ENCODE results near the gene PDE9A. TPM values are rescaled to one million over a fixed set of nuclear protein-coding genes. Genes with fewer than 3 reads are reported as not detected.

PDE9A gene
- polyA plus RNA-seq, 1 donor: 7.8 TPM

- no peak for DNase-seq (ENCODE audit: low read depth)
Measured at GRCh38 chr21:42735944-42736343, 82.5 kb downstream of the PDE9A start.

- DNase-seq (ENCODE audit: low read depth): no peak
Measured at GRCh38 chr21:42736646-42737350, 83.4 kb downstream of the PDE9A start.

- no peak for DNase-seq (ENCODE audit: low read depth)
Measured at GRCh38 chr21:42737951-42738590, 84.7 kb downstream of the PDE9A start.

GRCh38 chr21:42739061-42739931 is 85.9 kb downstream of the PDE9A start:
- no peak for DNase-seq (ENCODE audit: low read depth)

DNA sequence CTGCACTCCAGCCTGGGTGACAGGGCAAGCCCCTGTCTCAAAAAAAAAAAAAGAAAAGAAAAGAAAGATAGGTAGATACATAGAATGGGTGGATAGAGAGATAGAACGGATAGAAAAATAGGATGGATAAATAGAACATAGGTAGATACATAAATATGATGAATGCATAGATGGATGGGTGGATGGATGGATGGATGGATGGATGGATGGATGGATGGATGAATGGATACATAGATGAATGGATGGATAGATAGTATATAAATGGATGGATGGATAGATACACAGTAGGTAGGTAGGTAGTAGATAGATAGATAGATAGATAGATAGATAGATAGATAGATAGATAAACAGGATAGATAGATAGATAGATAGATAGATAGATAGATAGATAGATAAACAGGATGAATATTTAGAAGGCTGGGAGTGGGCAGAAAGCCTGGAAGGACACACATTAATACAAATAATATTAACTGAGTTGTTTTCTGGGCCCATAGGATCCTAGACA is 87.0 kb downstream of the PDE9A start:
- DNase-seq (ENCODE audit: low read depth): no peak

GRCh38 chr21:42741066-42741465 is 87.6 kb downstream of the PDE9A start:
- no peak for DNase-seq (ENCODE audit: low read depth)

DNA sequence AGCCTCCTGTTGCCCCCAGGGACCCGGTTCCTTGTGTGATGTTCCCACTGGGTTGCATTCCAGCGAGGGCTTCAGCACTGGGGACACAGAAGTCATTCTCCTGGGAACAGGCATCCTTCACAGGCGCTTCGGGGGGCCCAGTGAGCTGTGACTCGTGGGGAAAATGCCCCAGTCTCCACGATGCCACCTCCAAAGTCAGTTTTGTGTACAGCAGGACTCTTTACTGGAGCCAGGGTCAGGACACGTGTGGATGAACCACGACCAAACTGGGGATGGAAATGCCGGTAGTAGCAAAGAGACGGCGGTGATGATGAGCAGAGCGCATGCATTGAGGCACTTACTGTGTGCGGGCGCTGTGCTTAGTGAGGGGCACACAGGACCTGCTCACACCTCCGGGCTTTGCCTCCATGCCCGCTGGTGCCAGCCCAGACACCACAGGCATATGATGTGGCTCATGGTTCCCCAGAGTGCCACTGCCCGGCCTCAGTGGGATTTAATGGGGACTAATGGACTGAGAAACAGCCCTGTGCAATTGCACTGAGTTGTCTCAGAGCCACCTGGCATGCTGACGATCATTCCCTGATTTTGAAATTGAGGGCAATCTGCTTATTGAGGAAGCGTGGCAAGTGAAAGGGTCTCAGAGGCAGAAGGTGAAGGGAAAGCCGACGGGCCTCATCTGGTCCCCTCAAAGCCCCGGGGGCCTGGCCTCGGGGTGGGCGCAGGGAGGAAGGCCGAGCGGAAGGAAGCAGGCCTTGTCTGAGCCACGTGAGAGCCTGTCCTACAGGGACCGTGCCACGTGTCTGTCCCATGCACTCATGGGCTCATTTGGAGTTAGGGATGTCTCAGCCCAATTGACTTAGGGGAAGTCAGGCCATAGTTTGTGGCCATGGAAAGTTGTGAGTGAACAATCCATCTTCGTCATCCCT is 91.4 kb downstream of the PDE9A start:
- no peak for DNase-seq (ENCODE audit: low read depth)

DNA sequence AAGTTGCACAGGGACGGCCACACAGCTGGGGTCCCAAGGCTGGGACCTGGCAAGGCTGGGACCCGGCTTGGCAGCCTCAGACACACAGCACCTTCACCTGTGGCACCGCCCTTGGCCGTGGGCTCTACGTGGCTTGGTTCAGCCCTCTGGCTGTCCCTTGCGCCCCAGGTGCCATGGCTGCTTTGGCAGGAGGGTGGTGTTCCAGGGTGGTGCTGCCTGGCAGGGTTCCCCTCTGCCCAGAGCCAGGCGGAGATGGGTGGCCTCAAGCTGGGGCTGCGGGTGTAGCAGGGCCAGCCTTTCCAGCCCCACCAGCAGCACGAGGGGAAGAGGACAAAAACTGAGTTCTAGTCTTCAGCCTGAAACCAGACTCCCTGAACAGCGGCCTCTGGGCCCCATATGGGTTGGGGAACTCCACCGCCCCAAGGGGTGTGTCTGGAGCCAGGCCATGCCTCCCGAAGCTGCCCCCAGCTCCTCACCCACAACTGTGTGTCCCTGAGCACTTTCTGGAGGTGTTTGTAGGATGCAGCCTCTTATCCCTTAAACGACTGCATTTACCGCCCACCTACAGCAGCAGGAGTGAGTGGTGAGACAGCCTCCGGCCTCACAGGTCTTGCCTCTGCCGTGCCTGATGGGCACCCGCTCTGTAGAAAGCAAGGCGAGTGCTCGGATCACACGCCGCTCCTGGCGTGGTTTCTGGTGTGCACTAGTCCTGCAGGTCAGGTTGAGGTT is 92.3 kb downstream of the PDE9A start:
- DNase-seq (ENCODE audit: low read depth): no peak

DNA sequence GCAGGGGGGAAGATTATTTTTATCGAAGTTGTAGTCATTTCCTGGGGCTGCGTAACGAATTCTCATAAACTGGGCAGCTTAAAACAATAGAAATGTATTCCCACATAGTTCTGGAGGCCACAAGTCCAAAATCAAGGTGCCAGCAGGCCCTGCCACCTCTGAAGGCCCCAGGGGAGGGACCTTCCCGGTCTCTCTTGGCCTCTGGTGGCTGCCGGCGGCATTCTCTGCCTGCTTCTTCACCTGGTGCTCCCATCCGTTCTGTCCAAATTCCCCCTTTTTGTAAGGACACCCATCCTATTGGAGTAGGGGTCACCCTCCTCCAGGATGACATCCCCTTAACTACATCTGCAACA is 92.8 kb downstream of the PDE9A start:
- DNase-seq (ENCODE audit: low read depth): no peak

- DNase-seq (ENCODE audit: low read depth): no peak
Measured at GRCh38 chr21:42746593-42747275, 93.3 kb downstream of the PDE9A start.

DNA sequence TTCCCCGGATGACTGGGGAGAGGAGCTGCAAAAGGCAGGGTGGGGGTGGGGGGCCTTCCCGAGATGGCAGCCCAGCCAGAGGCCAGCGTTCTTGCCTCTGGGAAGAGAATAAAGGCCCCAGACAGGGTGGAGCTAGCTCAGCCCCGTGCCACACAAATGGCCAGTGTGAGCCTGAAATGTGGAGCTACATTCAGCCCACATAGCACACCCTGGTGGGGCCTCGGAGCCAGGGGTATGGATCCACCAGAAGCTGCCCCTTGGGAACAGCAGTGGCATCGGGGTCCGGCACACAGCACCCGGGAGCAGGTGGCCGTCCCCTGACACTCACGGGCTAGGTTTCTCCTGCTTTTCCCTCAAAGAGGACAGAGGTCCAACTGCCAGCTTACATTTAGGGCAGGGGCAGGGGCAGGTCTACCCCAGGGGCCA is 93.9 kb downstream of the PDE9A start:
- DNase-seq (ENCODE audit: low read depth): no peak

DNA sequence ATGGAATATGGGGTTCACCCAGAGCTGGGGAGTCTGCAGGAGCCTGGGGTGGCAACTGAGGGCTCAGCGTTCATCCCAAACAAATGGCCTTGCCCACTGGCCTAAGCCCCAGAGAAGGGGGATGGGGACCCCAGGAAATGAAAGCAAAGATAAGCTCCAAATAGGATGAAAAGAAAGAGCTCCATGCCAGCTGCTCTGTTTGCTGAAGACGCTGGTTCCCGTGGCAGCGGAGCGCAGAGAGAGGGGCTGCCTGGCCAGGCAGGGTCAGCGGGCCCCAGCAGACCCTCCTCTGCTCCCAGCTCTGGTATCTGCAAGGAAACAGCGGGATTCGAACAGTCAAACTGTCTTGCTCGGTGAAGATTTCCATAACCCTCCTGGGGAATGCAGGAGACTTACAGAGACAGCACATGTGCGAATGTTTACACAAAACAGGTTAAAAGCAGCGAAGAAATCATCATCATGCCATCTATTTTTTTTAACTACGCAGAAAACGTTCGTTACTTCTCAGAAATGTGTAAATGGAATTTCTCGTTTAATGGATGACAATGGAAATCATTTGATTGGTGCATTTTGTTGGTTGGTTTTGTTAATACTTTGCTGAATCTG is 94.4 kb downstream of the PDE9A start:
- no peak for DNase-seq (ENCODE audit: low read depth)

DNA sequence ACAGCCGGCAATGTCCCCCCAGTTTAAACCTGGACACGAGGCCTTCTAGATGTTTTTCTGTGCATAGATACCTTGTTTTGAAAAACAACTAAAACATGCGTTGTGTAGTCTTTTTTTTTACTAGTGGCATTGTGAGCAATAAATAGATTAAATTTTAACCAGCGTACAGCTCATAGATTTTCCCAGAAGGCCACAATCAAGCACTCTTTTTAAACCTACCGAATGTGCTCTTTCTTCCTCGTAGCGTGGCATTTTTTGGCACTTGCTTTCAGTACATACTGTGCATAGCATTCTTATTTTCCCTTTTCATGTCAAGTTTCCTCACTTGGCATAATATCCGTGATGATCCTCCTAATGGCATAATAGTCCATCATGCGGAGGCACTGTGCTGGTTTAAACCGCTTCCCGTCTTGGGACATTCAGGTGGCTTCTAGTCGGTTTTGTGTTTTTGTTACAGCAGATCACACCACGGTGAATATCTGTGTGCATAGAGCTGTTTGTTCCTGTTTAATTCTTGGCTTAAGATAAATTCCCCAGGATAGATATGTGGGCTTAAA is 95.3 kb downstream of the PDE9A start:
- no peak for DNase-seq (ENCODE audit: low read depth)

GRCh38 chr21:42750737-42751530 is 97.5 kb downstream of the PDE9A start:
- DNase-seq (ENCODE audit: low read depth): no peak

GRCh38 chr21:42751866-42752265 is 98.4 kb downstream of the PDE9A start:
- DNase-seq (ENCODE audit: low read depth): no peak

GRCh38 chr21:42753804-42754203 is 100.4 kb downstream of the PDE9A start:
- DNase-seq (ENCODE audit: low read depth): no peak

DNA sequence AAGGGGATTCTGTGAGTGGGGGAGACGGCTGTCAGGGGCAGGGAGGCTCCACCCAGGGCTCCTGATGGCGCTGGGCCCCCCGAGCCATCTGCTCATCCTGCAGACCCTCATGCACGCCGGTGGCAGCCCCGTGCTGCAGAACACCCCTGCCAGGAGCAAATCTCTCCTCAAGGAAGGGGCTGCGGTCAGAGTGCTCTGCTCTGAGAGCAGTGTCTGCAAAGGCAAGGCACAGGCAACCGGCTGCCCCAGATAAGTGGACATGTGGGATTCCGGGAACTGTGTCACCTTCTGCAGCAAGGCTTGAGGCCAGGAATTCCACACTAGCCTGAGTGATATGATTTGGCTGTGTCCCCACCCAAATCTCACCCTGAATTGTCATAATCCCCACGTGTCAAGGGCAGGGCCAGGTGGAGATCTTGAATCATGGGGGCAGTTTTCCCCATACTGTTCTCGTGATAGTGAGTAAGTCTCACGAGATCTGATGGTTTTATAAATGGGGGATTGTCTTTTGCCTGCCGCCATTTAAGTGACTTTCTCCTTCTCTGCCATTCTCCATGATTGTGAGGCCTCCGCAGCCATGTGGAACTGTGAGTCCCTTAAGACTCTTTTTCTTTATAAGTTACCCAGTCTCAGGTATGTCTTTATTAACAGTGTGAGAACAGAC is 101.0 kb downstream of the PDE9A start:
- no peak for DNase-seq (ENCODE audit: low read depth)

Measured in forelimb muscle (tissue), 1 donor.